HUES6 (cell line): ENCODE data around the gene TAS2R16.
"Not testable (repeated sequence)": the region's sequence is repeated elsewhere in the genome, so short reads cannot be mapped to it uniquely, and the experiment has no call there.

Experiments used
- H3K27ac ChIP-seq: 2 replicates; pipeline ENCODE4 v1.7.0; 2013; ENCODE audit warnings: low read depth, mild to moderate bottlenecking, low read length, inconsistent platforms
- H3K27me3 ChIP-seq: 2 replicates; pipeline ENCODE4 v1.6.1; 2013; ENCODE audit warnings: low read length; ENCODE audit not compliant: control insufficient read depth, insufficient read depth
- H3K36me3 ChIP-seq: 2 replicates; pipeline ENCODE4 v1.6.1; 2013; ENCODE audit warnings: low read length; ENCODE audit not compliant: control insufficient read depth, insufficient read depth
- H3K4me1 ChIP-seq: 2 replicates; pipeline ENCODE4 v1.6.1; 2013; ENCODE audit warnings: low read length; ENCODE audit not compliant: control insufficient read depth, insufficient read depth
- H3K4me3 ChIP-seq: 2 replicates; pipeline ENCODE4 v1.5.1; 2013; ENCODE audit warnings: low read depth, low read length
- H3K9ac ChIP-seq: one replicate; pipeline ENCODE4 v1.6.1; 2013; ENCODE audit warnings: mild to moderate bottlenecking, low read length
- H3K9me3 ChIP-seq: 2 replicates; pipeline ENCODE4 v1.6.1; 2013; ENCODE audit warnings: low read depth, low read length; ENCODE audit not compliant: control insufficient read depth, insufficient read depth

TAS2R16 gene

DNA sequence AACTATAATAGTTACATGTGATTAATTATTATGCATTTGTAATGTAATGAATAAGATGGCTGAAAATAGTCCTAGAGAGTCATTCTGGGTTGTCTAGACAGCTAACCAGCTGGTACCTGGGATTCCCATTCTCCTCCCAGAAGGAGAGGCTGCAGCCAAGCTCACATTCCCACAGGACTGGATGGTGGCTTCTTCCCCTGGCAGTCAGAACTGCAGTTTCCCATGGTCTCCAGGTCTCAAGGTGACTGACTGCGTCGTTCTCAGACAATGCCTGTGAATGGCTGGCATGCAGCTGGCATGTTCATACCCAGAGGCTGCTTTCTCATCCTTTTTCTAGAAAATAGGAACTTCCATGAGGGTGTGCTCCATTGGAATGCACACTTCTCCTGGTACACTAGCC lies 21.3 kb downstream of the TAS2R16 start:
- Histone ChIP-seq H3K36me3 (no peaks in the 10 kb centered on the region), H3K27me3 (no peaks in the 10 kb centered on the region), H3K4me1 (no peaks in the 10 kb centered on the region), H3K27ac (no peak overlapping the region), H3K9ac (no peak overlapping the region), H3K9me3 (no peaks in the 10 kb centered on the region), H3K4me3 (no peak overlapping the region)

DNA sequence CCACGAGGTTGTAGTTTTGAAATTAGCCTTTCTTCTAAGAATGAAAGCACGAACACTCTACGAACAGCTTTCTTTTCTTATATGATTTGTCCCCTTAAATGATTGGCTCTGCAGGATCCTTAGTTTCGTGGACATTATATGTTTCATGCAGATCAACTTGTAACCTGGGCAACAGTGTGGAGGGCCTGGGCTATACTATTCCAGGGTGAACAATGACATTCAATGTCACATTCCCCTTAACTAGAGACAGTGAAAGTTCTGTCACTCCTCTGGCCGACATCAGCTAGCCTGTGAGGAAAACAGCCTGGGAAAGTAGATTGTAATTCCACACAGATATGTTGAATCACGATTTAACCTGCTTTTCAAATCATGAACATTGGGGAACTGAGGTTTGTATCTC lies 23.4 kb downstream of the TAS2R16 start:
- Histone ChIP-seq H3K9ac (no peak overlapping the region), H3K4me3 (no peak overlapping the region), H3K27ac (no peak overlapping the region), H3K27me3 (no peaks in the 10 kb centered on the region), H3K4me1 (no peaks in the 10 kb centered on the region), H3K36me3 (no peaks in the 10 kb centered on the region), H3K9me3 (no peaks in the 10 kb centered on the region)

- no peaks in the 10 kb centered on the region for H3K4me1 ChIP-seq
- H3K9me3 ChIP-seq, result no peaks in the 10 kb centered on the region
- H3K27me3 ChIP-seq, result no peaks in the 10 kb centered on the region
- H3K36me3 ChIP-seq, result no peaks in the 10 kb centered on the region
- H3K4me3 ChIP-seq, result no peak overlapping the region
- H3K27ac ChIP-seq, result no peak overlapping the region
- H3K9ac ChIP-seq, result no peak overlapping the region
Measured at GRCh38 chr7:122970740-122971725, 24.5 kb downstream of the TAS2R16 start.

GRCh38 chr7:122968389-122968788 lies 27.1 kb downstream of the TAS2R16 start:
- no peak overlapping the region for H3K27ac ChIP-seq
- H3K36me3 ChIP-seq, result no peaks in the 10 kb centered on the region
- H3K27me3 ChIP-seq, result no peaks in the 10 kb centered on the region
- H3K4me3 ChIP-seq, result no peak overlapping the region
- H3K9ac ChIP-seq, result no peak overlapping the region
- no peaks in the 10 kb centered on the region for H3K9me3 ChIP-seq
- H3K4me1 ChIP-seq, result no peaks in the 10 kb centered on the region

DNA sequence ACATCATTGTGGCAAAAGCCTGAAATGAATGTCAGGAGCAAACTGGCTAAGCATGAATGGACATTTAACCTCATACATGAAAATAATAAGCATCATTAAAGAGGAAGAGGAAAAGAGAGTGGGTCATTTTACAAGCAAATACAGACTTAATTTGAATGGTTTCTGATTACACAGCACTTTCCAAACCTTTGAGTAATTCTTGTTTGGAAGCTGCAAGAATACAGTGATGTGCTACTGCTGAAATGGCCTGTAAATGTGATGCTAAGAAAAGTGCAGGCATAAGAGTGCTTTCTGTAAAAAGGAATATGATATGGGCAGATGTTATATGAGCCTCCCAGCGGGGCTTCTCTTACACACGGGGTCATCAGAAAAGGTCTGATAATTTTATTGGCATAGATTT lies 30.2 kb downstream of the TAS2R16 start:
- H3K36me3 ChIP-seq, result no peaks in the 10 kb centered on the region
- H3K27ac ChIP-seq, result no peak overlapping the region
- no peaks in the 10 kb centered on the region for H3K9me3 ChIP-seq
- no peaks in the 10 kb centered on the region for H3K4me1 ChIP-seq
- H3K27me3 ChIP-seq, result no peaks in the 10 kb centered on the region
- H3K9ac ChIP-seq, result no peak overlapping the region
- H3K4me3 ChIP-seq, result no peak overlapping the region

DNA sequence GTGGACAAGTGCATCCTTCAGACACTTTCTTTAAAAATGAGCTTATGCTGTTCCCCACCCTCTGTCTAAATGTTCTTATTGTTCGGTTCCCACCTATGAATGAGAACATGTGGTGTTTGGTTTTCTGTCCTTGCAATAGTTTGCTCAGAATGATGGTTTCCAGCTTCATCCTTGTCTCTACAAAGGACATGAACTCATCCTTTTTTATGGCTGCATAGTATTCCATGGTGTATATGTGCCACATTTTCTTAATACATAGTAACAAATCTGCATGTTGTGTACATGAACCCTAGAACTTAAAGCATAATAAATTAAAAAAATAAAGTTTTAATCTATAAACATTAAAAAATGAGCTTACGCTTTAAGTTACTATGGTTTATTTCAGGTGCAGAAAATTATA lies 41.8 kb downstream of the TAS2R16 start:
- not testable (repeated sequence) for H3K9me3 ChIP-seq

GRCh38 chr7:122951006-122951405 lies 44.5 kb downstream of the TAS2R16 start:
- no peaks in the 10 kb centered on the region for H3K36me3 ChIP-seq
- no peak overlapping the region for H3K9ac ChIP-seq
- H3K27ac ChIP-seq, result no peak overlapping the region
- no peaks in the 10 kb centered on the region for H3K27me3 ChIP-seq
- H3K4me1 ChIP-seq, result no peaks in the 10 kb centered on the region
- no peaks in the 10 kb centered on the region for H3K9me3 ChIP-seq
- H3K4me3 ChIP-seq, result no peak overlapping the region

More for the DNA sequence above, 41.8 kb downstream of the TAS2R16 start:
- not testable (repeated sequence) for H3K4me3 ChIP-seq, H3K36me3 ChIP-seq, H3K27me3 ChIP-seq, H3K9ac ChIP-seq, H3K27ac ChIP-seq, H3K4me1 ChIP-seq

- Histone ChIP-seq H3K36me3 (no peaks in the 10 kb centered on the region), H3K27me3 (no peaks in the 10 kb centered on the region), H3K9ac (no peak overlapping the region), H3K9me3 (no peaks in the 10 kb centered on the region), H3K4me1 (no peaks in the 10 kb centered on the region), H3K27ac (no peak overlapping the region), H3K4me3 (no peak overlapping the region)
Measured at GRCh38 chr7:122949186-122949585, 46.3 kb downstream of the TAS2R16 start.
